Fibroblast of skin of left biceps (primary cell): ENCODE measurements around the gene MTG1.

ENCODE experiments used
- DNase-seq, 2 experiments: peaks; one replicate each; pipeline ENCODE4 v3.0.0-alpha.2; 2013; ENCODE audit warnings: low read depth in 2 of 2

The MTG1 gene

GRCh38 chr10:133394064-133394663, at the start of gene MTG1:
TSS of gene MTG1 (plus strand) at chr10:133394157. CDS start at chr10:133394221, 64 bp downstream.
- DNase-seq: peak; percentile 72 to 76

- no peak for DNase-seq
Observed at GRCh38 chr10:133344236-133344635, 49.7 kb upstream of the MTG1 start.

DNA sequence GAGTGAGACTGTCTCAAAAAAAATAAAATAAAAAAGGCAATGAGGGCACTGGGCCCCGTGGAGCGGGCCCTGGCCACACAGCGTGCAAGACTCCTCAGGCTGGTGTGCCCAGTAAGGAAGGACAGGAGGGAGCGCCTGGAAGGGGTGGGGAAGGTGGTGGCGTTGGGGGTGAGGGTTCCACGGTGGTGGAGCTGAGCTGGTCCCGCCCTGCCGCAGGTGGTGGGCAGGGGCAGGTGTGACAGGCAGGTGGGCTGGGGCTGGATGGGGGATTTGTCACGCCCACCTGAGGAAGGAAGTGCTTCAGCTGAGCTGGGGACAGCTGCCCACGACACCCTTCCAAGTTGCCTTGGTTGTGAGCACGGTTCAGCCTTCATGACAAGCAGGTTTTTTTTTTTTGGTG, 47.5 kb upstream of the MTG1 start:
- no peak for DNase-seq

DNA sequence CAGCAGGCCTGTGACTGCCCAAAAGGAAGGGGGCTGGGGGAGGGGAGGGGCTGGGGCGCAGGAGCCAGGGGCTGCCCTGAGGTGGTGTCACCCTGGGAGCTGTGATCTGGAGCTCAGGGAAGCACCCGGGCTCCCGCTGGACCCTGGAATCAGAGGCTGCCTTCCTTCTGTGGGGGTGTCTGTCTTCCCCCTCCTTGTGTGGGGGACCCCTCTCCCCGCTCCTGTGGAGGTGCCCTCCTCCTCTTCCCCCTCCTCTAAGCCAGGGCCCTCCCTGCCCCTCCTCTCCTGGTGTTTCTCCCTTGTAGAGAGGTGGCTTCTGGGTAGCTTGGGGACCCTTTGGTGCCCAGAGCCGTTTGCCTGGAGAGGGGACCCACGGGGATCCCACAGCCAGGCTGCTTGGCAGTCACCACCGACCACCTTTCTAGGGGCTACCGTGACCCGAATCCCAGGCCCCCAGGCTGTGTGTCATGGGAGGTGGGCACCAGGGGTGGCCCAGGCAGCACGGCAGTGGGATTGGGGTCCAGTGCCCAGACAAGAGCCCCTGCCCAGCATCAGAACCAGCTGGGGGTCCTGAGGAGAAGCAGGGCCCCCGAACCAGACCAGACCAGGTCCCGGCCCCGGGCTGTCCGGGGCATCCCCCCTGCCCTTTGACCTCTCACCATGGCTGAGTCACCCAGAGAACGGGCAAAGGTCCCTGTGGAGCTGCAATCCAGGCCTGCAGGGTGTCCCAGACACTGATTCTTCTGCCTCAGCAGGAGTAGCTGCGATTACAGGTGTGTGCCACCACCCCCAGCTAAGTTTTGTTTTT, 46.0 kb upstream of the MTG1 start:
- DNase-seq: no peak

GRCh38 chr10:133349160-133349568, 44.8 kb upstream of the MTG1 start:
- no peak for DNase-seq

GRCh38 chr10:133349577-133350011, 44.4 kb upstream of the MTG1 start:
- DNase-seq: no peak

DNA sequence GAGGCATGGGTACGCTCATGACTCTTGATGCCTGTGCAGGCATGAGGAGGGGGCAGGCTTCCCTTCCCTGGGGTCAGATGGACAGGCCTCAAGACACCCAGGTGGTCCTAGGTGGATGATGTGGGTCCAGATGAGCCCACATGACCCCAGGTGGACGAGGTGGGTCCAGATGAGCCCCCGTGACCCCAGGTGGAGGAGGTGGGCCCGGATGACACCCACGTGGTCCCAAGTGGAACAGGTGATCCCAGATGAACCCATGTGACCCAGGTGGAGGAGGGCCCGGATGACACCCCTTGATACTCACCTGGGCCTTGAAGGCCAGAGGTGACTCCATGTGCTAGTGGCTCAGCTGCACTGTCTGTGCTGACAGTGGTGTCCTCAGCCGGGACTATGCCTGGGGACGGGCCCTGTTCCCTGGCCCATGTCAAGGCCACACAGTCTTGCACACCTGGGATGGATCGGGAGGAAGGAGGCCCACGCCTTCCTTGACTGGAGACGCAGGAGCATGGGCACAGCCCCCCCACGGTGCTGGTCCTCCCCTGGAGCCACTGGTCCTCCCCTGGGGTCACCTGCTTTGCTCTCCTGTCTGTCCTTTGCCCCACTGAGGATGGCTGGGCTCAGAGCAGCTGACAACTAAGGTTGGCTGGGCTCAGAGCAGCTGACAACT, 43.5 kb upstream of the MTG1 start:
- no peak for DNase-seq

DNA sequence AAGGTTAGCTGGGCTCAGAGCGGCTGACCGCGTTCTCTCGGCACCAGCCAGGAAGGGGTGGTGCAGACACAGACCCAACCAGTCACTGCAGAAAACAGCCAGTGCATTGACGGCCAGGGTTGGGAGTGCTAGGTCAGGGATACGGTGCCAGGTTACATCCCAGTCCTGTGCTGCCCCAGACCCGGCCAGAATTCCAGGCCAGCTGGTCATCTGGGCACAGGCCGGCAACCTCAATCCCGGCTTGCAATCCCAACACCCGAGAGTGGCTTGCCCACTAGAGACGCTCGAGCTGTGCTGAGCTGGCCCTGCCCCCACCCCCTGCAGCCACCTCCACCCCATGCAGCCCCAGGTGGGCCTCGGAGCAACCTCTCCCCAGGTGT, 43.0 kb upstream of the MTG1 start:
- DNase-seq: no peak

- DNase-seq: no peak
Observed at GRCh38 chr10:133351408-133352318, 42.3 kb upstream of the MTG1 start.

- no peak for DNase-seq
Observed at GRCh38 chr10:133353202-133353959, 40.6 kb upstream of the MTG1 start.

DNA sequence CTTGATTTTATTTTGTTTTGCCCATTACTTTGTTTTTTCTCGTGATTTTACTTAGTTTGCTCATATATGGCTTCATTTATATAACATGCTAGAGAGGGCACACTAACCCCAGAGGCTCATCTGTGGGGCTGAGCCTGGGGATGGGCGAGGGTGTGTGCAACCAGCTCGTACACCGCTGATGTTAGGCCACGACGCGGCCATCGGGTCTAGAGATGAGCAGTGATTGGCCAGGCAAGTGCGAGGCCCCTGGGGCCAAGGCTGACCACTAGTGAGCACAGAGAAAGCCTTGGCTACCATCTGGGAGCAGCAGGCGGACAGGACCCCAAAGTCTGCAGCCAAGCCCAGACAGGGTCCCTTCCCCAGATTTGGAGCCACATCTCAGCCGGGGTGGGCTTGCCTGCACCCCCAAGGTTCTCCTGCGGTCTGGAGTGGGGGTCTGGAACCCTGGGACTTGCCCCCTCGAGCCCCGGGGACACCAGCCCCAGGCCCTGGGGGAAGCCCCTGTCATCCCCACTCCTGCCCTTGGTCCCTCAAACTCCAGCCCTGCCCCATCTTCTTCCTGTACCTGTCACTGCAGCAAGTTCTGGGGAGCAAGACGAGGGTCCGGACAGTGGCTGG, 39.9 kb upstream of the MTG1 start:
- no peak for DNase-seq

GRCh38 chr10:133354672-133355240, 39.2 kb upstream of the MTG1 start:
- DNase-seq: no peak

GRCh38 chr10:133355266-133355665, 38.7 kb upstream of the MTG1 start:
- DNase-seq: no peak

GRCh38 chr10:133355991-133356390, 38.0 kb upstream of the MTG1 start:
- DNase-seq: no peak

DNA sequence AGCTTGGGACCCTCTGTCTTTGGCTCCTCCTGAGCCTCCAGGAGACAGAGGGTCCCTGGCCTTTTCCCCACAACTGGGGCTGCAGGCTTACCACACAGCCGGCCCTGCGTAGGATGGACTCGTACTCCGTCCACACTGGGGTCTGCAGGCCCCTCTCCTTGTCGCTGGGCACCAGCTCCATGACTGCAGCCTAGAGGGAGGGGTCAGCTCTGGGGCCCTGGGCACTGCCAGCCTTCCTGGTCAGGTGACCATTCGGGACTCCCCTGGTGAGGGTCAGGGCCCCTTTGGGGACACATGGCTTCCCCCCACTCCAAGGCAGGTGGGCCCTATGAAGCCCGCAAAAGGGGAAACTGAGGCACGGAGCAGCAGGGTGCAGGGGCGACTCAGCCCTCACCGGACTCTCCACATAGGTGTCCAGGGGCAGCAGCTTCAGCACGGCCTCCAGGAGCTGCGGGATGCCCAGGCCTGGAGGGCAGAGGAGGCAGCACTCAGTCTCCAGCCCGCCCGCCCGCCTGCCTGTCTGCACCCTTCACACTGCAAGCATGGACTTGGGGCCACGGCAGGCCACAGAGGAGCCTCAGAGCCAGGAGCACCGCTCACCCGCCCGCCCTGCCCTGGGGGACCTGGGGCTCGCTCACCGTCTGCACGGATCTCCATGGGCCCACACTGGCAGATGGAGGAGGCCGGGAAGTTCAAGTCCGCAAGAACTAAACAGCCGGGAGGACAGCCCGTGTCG, 37.2 kb upstream of the MTG1 start:
- no peak for DNase-seq

DNA sequence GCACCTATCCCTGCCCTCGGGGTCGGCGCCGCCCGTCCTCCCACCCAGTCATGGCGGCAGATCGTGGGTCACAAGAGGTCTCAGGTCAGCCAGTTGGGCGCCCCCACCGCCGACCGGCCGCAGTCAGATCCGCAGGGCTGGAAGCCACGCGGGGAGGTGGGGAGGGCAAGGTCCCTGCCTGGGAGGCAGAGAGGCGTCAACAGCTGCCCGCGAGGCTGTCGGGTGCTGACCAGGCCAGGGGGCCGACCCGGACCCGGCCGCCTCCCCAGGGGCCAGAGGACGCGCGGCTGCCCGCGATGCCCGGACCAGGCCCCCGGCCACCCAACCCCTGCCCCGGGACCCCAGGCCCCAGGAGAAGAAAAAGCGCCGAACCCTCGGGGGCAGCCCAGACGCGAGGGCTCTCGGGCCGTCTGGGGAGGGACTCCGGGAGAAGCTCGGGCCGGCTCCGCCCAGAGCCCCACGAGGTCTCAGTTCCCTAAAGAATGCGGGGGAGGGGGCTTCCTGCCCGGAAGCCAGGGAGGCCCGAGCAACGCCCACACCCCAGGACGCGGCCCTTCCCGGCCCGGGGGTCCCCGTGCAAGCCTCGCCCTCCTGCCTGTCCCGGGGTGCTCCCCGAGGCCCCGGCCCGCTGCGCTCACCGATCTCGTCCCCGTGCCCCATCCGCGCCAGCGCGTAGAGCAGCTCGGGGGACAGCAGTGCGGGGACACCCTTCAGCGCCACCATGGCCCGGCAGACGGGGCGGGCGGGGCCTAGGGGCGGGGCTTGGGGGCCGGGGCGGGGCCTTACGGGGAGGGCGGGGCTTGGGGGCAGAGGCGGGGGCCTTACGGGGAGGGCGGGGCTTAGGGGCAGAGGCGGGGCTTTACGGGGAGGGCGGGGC, 36.4 kb upstream of the MTG1 start, which contains the start of gene FUOM:
TSS of gene FUOM (minus strand) at position 735 of the 877 bp plus-strand sequence. CDS start at position 723, 12 bp downstream.
- peak; percentile 13 to 39 for DNase-seq

DNA sequence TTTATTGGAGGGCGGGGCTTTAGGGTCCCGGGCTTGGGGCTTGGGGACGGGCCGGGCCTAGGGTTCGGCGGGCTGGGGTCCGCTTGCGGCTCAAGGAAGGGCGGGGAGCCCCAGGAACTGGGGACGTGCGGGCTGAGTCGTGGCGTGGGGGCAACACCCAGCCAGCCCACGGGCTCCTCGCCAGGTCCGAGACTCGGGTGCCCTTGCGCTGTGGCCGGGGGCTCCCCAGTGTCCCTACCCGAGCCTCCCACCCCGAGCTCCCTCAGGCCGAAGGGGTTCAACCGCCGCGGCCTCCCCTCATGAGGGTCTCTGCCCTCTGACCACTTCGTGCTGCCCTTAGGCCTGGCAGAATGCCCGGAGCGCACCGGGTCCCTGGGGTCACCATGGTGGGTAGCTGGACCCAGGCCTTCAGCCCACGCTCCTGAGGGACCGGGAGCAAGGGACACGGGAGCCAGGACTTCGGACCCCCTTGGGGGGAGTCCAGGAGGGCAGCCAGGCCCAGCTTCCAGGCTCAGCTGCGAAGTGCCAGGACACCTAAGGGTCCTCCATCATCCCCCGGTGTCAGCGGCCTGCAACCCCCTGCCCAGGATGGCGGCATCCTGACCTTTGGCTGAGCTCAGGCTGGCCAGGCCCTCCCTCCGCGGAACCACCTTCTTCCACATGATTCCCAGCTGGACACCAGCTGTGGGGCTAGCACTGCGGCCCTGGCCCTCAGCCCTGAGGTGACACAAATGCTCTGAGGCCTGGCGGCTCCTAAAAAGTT, 35.6 kb upstream of the MTG1 start:
- no peak for DNase-seq

DNA sequence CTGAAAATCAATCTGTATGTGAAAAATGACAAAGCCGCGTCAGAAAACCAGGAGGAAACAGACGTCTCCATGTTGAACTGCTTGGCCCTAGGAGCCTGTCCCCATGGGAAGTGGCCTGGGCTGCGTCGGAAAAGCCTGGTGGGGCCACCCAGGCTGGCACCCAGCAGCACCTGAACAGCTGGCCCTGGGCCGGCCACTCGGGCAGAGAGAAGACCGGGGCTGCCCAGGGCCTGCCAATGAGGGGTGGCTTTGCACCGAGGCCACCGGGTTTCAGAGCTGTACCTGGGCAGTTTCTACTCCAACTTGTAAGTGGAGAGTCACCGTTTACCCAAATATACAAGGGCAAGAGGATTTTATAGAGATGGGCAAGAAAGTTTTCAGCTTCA, 35.0 kb upstream of the MTG1 start:
- no peak for DNase-seq
